DND-41 (cell line): Measurements from ENCODE around the gene ANK3.

Experiments
- CTCF ChIP-seq: IDR thresholded peaks from 2 replicates; pipeline ENCODE4 v1.5.1; 2012; ENCODE audit warnings: borderline replicate concordance, low read length, moderate library complexity, mild to moderate bottlenecking; ENCODE audit not compliant: poor library complexity, severe bottlenecking; ENCODE audit errors: extremely low read depth
- EZH2 ChIP-seq: IDR thresholded peaks from 3 replicates; pipeline ENCODE4 v1.6.1; 2012; ENCODE audit warnings: borderline replicate concordance, low read depth, mild to moderate bottlenecking, moderate library complexity, low read length, inconsistent platforms; ENCODE audit not compliant: severe bottlenecking

GRCh38 chr10:60016794-60017193 lies 372.9 kb downstream of the ANK3 start:
- TF ChIP-seq CTCF (no peak), EZH2 (no peak)
